Endothelial cell of umbilical vein (primary cell): ENCODE results near the gene CENPB. TPM values are rescaled to one million over a fixed set of nuclear protein-coding genes. Genes with fewer than 3 reads are reported as not detected.

Source experiments
- BruUV-seq: library from RNA; stranded (reverse); fragments of 400-500 nt; replicated peaks from 2 replicates; lab custom pipeline; 2021; lab: Mats Ljungman, UMichigan
- CTCF ChIA-PET: fragments of 300-600, 350-600 bp; sonication (Branson Sonifier 250); formaldehyde crosslinking; loops from one replicate; lab custom pipeline; 2021; ENCODE audit warnings: antibody characterized with exemption, inconsistent platforms; lab: Charles Lee
- POLR2A ChIA-PET: fragments of 300-600, 350-600 bp; sonication (Branson Sonifier 250); formaldehyde crosslinking; loops from one replicate; lab custom pipeline; 2021; ENCODE audit warnings: antibody characterized with exemption, inconsistent platforms; lab: Charles Lee
- DNase-seq: peaks from one replicate; pipeline ENCODE4 v3.0.0-alpha.2; 2011; ENCODE audit warnings: low read depth, low spot score
- FAIRE-seq: peaks from 2 replicates; lab custom pipeline; 2011; peaks lifted over from hg19 to GRCh38; lab: Jason Lieb, UNC
- H2AFZ ChIP-seq: 2 replicates; pipeline ENCODE4 v1.6.0; 2012; ENCODE audit warnings: low read depth, low read length, control low read depth, inconsistent platforms
- H3K27ac ChIP-seq: 2 replicates; pipeline ENCODE4 v1.5.1; 2011; ENCODE audit warnings: low read depth, mild to moderate bottlenecking, control low read depth, low read length, moderate library complexity; ENCODE audit not compliant: insufficient read depth
- H3K27me3 ChIP-seq, 2 experiments: 2 replicates each; pipeline versions ENCODE4 v1.6.0 to v1.6.1; 2011; ENCODE audit warnings: low read length in 2 of 2, mixed read lengths in 1 of 2; ENCODE audit not compliant: control insufficient read depth in 2 of 2, insufficient read depth in 2 of 2
- H3K36me3 ChIP-seq, 2 experiments: 2 replicates in 1 of 2; 3 replicates in 1 of 2; pipeline ENCODE4 v1.5.1; 2011; ENCODE audit warnings: low read length in 2 of 2, mild to moderate bottlenecking in 1 of 2, moderate library complexity in 1 of 2; ENCODE audit not compliant: control insufficient read depth in 2 of 2, insufficient read depth in 2 of 2; ENCODE audit errors: extremely low read depth in 1 of 2
- H3K4me1 ChIP-seq: 3 replicates; pipeline ENCODE4 v1.5.1; 2011; ENCODE audit warnings: mild to moderate bottlenecking, low read length; ENCODE audit not compliant: control insufficient read depth, insufficient read depth; ENCODE audit errors: extremely low read depth
- H3K4me2 ChIP-seq: 2 replicates; pipeline ENCODE4 v1.6.1; 2011; ENCODE audit warnings: low read length, control low read depth, mixed read lengths; ENCODE audit not compliant: insufficient read depth
- H3K4me3 ChIP-seq, 3 experiments: fragments of 200-600 bp in 1 of 3; sonication (generic), shearing (Covaris generic) in 1 of 3; replicated peaks in 1 of 3; 2 replicates each; pipeline ENCODE4 v1.5.1; 2011 to 2016; ENCODE audit warnings: control low read depth in 3 of 3, low read length in 3 of 3, mild to moderate bottlenecking in 2 of 3, inconsistent platforms in 1 of 3, low read depth in 1 of 3, moderate library complexity in 1 of 3; ENCODE audit not compliant: insufficient read depth in 1 of 3
- H3K79me2 ChIP-seq: 2 replicates; pipeline ENCODE4 v1.6.0; 2012; ENCODE audit warnings: low read length, inconsistent platforms; ENCODE audit not compliant: control insufficient read depth, insufficient read depth
- H3K9ac ChIP-seq: replicated peaks from 2 replicates; pipeline ENCODE3; 2011; ENCODE audit warnings: low read length, control low read depth; ENCODE audit not compliant: insufficient read depth; ENCODE audit errors: extremely low read depth
- H3K9me1 ChIP-seq: replicated peaks from 3 replicates; pipeline ENCODE4 v1.6.0; 2011; ENCODE audit warnings: mild to moderate bottlenecking, low read length; ENCODE audit not compliant: control insufficient read depth, insufficient read depth; ENCODE audit errors: extremely low read depth
- H3K9me3 ChIP-seq: replicated peaks from 2 replicates; pipeline ENCODE4 v1.5.1; 2012; ENCODE audit warnings: low read length, inconsistent platforms; ENCODE audit not compliant: control insufficient read depth, insufficient read depth
- H4K20me1 ChIP-seq: replicated peaks from 2 replicates; pipeline ENCODE3; 2011; ENCODE audit warnings: mild to moderate bottlenecking, low read length; ENCODE audit not compliant: control insufficient read depth, insufficient read depth; ENCODE audit errors: extremely low read depth
- EZH2 ChIP-seq: IDR thresholded peaks from 2 replicates; pipeline ENCODE4 v1.6.1; 2012; ENCODE audit warnings: borderline replicate concordance, low read depth, mild to moderate bottlenecking, moderate library complexity, low read length, inconsistent platforms; ENCODE audit not compliant: severe bottlenecking
- FOS ChIP-seq: IDR thresholded peaks from 2 replicates; pipeline ENCODE4 v1.6.1; 2011; ENCODE audit warnings: mild to moderate bottlenecking, low read length, moderate library complexity, borderline replicate concordance; ENCODE audit not compliant: insufficient read depth
- GATA2 ChIP-seq: IDR thresholded peaks from 2 replicates; pipeline ENCODE4 v1.7.0; 2011; ENCODE audit warnings: low read depth, mild to moderate bottlenecking, moderate library complexity, mixed read lengths, low read length; ENCODE audit not compliant: insufficient read length, insufficient read depth
- JUN ChIP-seq: IDR thresholded peaks from 2 replicates; pipeline ENCODE4 v1.6.1; 2011; ENCODE audit warnings: borderline replicate concordance, low read depth; ENCODE audit not compliant: insufficient read length, insufficient read depth
- MAX ChIP-seq: IDR thresholded peaks from 2 replicates; pipeline ENCODE4 v1.6.1; 2011; ENCODE audit not compliant: insufficient read depth, insufficient read length
- MYC ChIP-seq: IDR thresholded peaks from one replicate; pipeline ENCODE4 v1.6.1; 2011; ENCODE audit warnings: mild to moderate bottlenecking, low read depth, low read length
- POLR2A ChIP-seq: IDR thresholded peaks from 2 replicates; pipeline ENCODE4 v1.6.1; 2012; ENCODE audit warnings: low read depth, mild to moderate bottlenecking, control low read depth, low read length
- dilution Hi-C: fragments of 300-500 bp; cut with MboI; formaldehyde crosslinking; loops from one replicate; pipeline ENCODE4 v1.15.0; 2019; ENCODE audit warnings: low sequenced_read_pairs; ENCODE audit not compliant: extremely low pct_ligation_motif_present
- intact Hi-C: fragments of 100-400 bp; cut with micrococcal nuclease; formaldehyde crosslinking; loops from one replicate; pipeline ENCODE4 v1.10.0; 2022
- polyA plus RNA-seq, 4 experiments: library from polyadenylated mRNA; depleted of rRNA in 3 of 4; stranded (reverse) in 3 of 4; unstranded in 1 of 4; fragments of >200 nt; gene quantifications; 2 replicates each; pipeline versions ENCODE4 v1.2.1 to v1.2.3, GENCODE V29; 2011 to 2012; ENCODE audit warnings: missing spikeins in 1 of 4
- total RNA-seq: library from RNA; stranded (reverse); gene quantifications from 2 replicates; pipeline ENCODE4 v1.2.3, GENCODE V29; 2021
- TF ChIP-seq, protein P1 (sequence below), 2 donors: IDR thresholded peaks; 1 replicate in 1 of 2; 2 replicates in 1 of 2; pipeline ENCODE4 v1.5.1; 2011; ENCODE audit warnings: low read length in 2 of 2, mild to moderate bottlenecking in 2 of 2, moderate library complexity in 2 of 2, control low read depth in 1 of 2, inconsistent platforms in 1 of 2, low read depth in 1 of 2; ENCODE audit not compliant: insufficient read depth in 1 of 2; ENCODE audit errors: extremely low read depth in 1 of 2

The CENPB gene
- total and polyA plus RNA-seq, 2 donors (not counting 3 experiments of a cell fraction or from before 2014, with no cell fraction given): 30.4 to 90.3 TPM

DNA sequence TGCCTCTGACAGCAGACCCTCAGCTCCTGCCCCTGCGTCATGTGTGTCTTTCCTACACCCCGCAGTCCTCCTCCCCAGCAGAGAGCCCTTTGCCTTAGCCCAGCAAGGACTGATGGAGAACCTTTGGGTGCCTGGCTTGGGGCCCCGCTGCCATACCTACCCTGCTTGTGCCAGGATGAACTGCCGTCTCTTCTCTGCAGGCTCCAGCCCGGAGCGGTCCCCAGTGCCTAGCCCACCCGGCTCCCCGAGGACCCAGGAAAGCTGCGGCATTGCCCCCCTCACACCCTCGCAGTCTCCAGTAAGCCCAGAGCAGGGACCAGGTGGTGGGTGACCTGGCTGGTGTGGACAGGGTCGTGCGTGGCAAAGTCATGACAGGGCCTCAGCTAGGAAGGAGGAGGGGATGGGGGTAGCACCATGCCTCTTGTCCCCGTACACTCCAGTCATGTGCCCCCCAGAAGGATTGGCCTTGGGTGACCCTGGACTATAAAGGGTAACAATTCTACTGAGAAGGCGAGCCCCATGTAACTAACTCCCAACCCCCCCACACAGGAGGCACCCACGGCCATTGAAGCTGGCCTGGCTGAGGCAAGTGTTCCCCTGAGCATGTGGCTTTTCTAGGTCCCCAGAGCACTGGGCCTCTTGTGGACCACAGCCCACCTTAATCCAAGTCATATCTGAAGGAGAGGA lies 45.8 kb downstream of the CENPB start:
- no peak overlapping the region for H3K4me3 ChIP-seq

More for the DNA sequence above, 45.8 kb downstream of the CENPB start:
- dilution Hi-C loops: no loop called here
- BruUV-seq: no TSS peak
- H3K9me3 ChIP-seq: no peaks in the 10 kb centered on the region
- intact Hi-C loops: no loop called here
- H3K9ac ChIP-seq: no peak overlapping the region
- H3K27ac ChIP-seq: no peak overlapping the region
- H3K79me2 ChIP-seq: no peaks in the 10 kb centered on the region
- no peaks in the 10 kb centered on the region for H3K9me1 ChIP-seq
- H3K4me2 ChIP-seq: no peak overlapping the region
- ChIA-PET POLR2A (no interaction called here), CTCF (interaction anchor here (1.0 to 3.3 kb wide), 8 partner anchors 9 to 114 kb away, joined by 3 to 18 read pairs (median 5); no protein-coding TSS in a partner anchor)
- no peak overlapping the region for H2AFZ ChIP-seq
- peaks cover 12% of the 10 kb centered on the region for H3K4me1 ChIP-seq
- no peak for DNase-seq
- TF ChIP-seq GATA2 (no peak), MYC (no peak), POLR2A (no peak), EZH2 (no peak), FOS (no peak), JUN (no peak), MAX (no peak)
- TF ChIP-seq, protein P1, sequence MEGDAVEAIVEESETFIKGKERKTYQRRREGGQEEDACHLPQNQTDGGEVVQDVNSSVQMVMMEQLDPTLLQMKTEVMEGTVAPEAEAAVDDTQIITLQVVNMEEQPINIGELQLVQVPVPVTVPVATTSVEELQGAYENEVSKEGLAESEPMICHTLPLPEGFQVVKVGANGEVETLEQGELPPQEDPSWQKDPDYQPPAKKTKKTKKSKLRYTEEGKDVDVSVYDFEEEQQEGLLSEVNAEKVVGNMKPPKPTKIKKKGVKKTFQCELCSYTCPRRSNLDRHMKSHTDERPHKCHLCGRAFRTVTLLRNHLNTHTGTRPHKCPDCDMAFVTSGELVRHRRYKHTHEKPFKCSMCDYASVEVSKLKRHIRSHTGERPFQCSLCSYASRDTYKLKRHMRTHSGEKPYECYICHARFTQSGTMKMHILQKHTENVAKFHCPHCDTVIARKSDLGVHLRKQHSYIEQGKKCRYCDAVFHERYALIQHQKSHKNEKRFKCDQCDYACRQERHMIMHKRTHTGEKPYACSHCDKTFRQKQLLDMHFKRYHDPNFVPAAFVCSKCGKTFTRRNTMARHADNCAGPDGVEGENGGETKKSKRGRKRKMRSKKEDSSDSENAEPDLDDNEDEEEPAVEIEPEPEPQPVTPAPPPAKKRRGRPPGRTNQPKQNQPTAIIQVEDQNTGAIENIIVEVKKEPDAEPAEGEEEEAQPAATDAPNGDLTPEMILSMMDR (IDR thresholded peaks at IDR 0.05; ENCODE audit: extremely low read depth in 1 of 2, insufficient read depth in 1 of 2, low read depth in 1 of 2, low read length in 2 of 2): no peak
- H3K36me3 ChIP-seq: no peaks in the 10 kb centered on the region
- no peaks in the 10 kb centered on the region for H4K20me1 ChIP-seq
- no peaks in the 10 kb centered on the region for H3K27me3 ChIP-seq
- FAIRE-seq: no peak
